ENCODE measurements around the gene H1-8.

- no peak for TF ChIP-seq CTCF (conservative IDR thresholded peaks at IDR 0.05; ENCODE audit: low read depth, low read length)
- no peak for TF ChIP-seq EZH2 (IDR thresholded peaks at IDR 0.05; ENCODE audit: low read length, unreplicated experiment)
- no peak for TF ChIP-seq EZH2phosphoT487 (IDR thresholded peaks at IDR 0.05; ENCODE audit: borderline replicate concordance, low read length)
Measured at GRCh38 chr3:129600348-129600747, 57.4 kb downstream of the H1-8 start.

Measured in PC-3 (cell line).